H1 (cell line): ENCODE results near the gene SMARCE1. TPM values are rescaled to one million over a fixed set of nuclear protein-coding genes. Genes with fewer than 3 reads are reported as not detected.

Experiments used
- CTCF ChIA-PET: fragments of 300-600 bp; sonication (Branson Sonifier 250); formaldehyde crosslinking; loops from one replicate; lab custom pipeline; 2021; ENCODE audit not compliant: partially characterized antibody; lab: Charles Lee
- POLR2A ChIA-PET: fragments of 300-600 bp; sonication (Branson Sonifier 250); formaldehyde crosslinking; loops from one replicate; lab custom pipeline; 2021; ENCODE audit warnings: inconsistent platforms; ENCODE audit not compliant: partially characterized antibody; lab: Charles Lee
- DNase-seq, 2 experiments: peaks; one replicate each; pipeline versions ENCODE4 v3.0.0 to v3.0.0-alpha.2; 2010 to 2022; ENCODE audit warnings: low spot score in 2 of 2, low read depth in 1 of 2, mixed read lengths in 1 of 2
- FAIRE-seq: peaks from 2 replicates; lab custom pipeline; 2011; peaks lifted over from hg19 to GRCh38; lab: Jason Lieb, UNC
- H2AFZ ChIP-seq: 2 replicates; pipeline ENCODE4 v1.8.1; 2012; ENCODE audit warnings: low read length, inconsistent platforms
- H2AK5ac ChIP-seq: 2 replicates; pipeline ENCODE4 v1.6.1; 2013; ENCODE audit warnings: low read depth, low read length
- H2BK120ac ChIP-seq: replicated peaks from 2 replicates; pipeline ENCODE3; 2013; ENCODE audit warnings: low read depth, low read length, inconsistent platforms
- H2BK12ac ChIP-seq: 2 replicates; pipeline ENCODE4 v1.6.1; 2013; ENCODE audit warnings: low read depth, low read length
- H2BK15ac ChIP-seq: 2 replicates; pipeline ENCODE4 v1.6.1; 2013; ENCODE audit warnings: low read length
- H2BK20ac ChIP-seq: 2 replicates; pipeline ENCODE4 v1.6.1; 2013; ENCODE audit warnings: low read length
- H2BK5ac ChIP-seq: 2 replicates; pipeline ENCODE4 v1.6.1; 2013; ENCODE audit warnings: low read depth, low read length
- H3K14ac ChIP-seq: 2 replicates; pipeline ENCODE4 v1.6.1; 2013; ENCODE audit warnings: inconsistent platforms; ENCODE audit not compliant: insufficient read length
- H3K18ac ChIP-seq: 2 replicates; pipeline ENCODE4 v1.6.1; 2013; ENCODE audit warnings: low read length; ENCODE audit errors: extremely low read depth
- H3K23ac ChIP-seq: 2 replicates; pipeline ENCODE4 v1.6.1; 2013; ENCODE audit warnings: inconsistent platforms; ENCODE audit not compliant: insufficient read length
- H3K23me2 ChIP-seq: 2 replicates; pipeline ENCODE4 v1.6.1; 2013; ENCODE audit warnings: low read depth, low read length
- H3K27ac ChIP-seq: 2 replicates; pipeline ENCODE4 v1.6.1; 2011; ENCODE audit warnings: low read depth, low read length, inconsistent platforms
- H3K27me3 ChIP-seq, 4 experiments: replicated peaks in 1 of 4; 1 replicate in 1 of 4; 2 replicates in 3 of 4; pipeline versions ENCODE4 v1.6.1 to v1.8.1; 2011 to 2013; ENCODE audit warnings: low read length in 3 of 4, mild to moderate bottlenecking in 3 of 4, inconsistent platforms in 2 of 4, mixed read lengths in 2 of 4, moderate library complexity in 1 of 4; ENCODE audit not compliant: control insufficient read depth in 3 of 4, insufficient read depth in 3 of 4; ENCODE audit errors: extremely low read depth in 1 of 4
- H3K36me3 ChIP-seq, 4 experiments: 2 replicates each; pipeline versions ENCODE4 v1.6.1 to v1.8.1; 2011 to 2013; ENCODE audit warnings: mild to moderate bottlenecking in 4 of 4, low read length in 3 of 4, moderate library complexity in 2 of 4, control low read depth in 1 of 4, inconsistent platforms in 1 of 4; ENCODE audit not compliant: insufficient read depth in 4 of 4, control insufficient read depth in 2 of 4
- H3K4ac ChIP-seq: replicated peaks from 2 replicates; pipeline ENCODE3; 2013; ENCODE audit warnings: low read length, low read depth, mixed read lengths, inconsistent platforms; ENCODE audit not compliant: insufficient read length
- H3K4me1 ChIP-seq, 4 experiments: replicated peaks in 1 of 4; 1 replicate in 1 of 4; 2 replicates in 3 of 4; pipeline versions ENCODE4 v1.6.1 to v1.8.1; 2011 to 2013; ENCODE audit warnings: low read length in 3 of 4, inconsistent platforms in 2 of 4, mixed read lengths in 1 of 4; ENCODE audit not compliant: insufficient read depth in 4 of 4, control insufficient read depth in 3 of 4
- H3K4me2 ChIP-seq, 2 experiments: 2 replicates each; pipeline versions ENCODE4 v1.6.1 to v1.8.1; 2011 to 2013; ENCODE audit warnings: low read depth in 2 of 2, low read length in 2 of 2, control low read depth in 1 of 2, inconsistent platforms in 1 of 2, mild to moderate bottlenecking in 1 of 2; ENCODE audit not compliant: insufficient read depth in 1 of 2
- H3K4me3 ChIP-seq, 4 experiments: fragments of 200-600, 300-600 bp in 1 of 4; sonication (generic), shearing (Covaris generic), sonication (Bioruptor Twin) in 1 of 4; 2 replicates each; pipeline versions ENCODE4 v1.5.1 to v1.8.1; 2011 to 2016; ENCODE audit warnings: low read length in 4 of 4, low read depth in 3 of 4, control low read depth in 2 of 4, inconsistent platforms in 2 of 4, mild to moderate bottlenecking in 2 of 4, mixed read lengths in 1 of 4, moderate library complexity in 1 of 4; ENCODE audit not compliant: insufficient read depth in 2 of 4; ENCODE audit errors: extremely low read depth in 1 of 4
- H3K56ac ChIP-seq: replicated peaks from 2 replicates; pipeline ENCODE3; 2013; ENCODE audit warnings: low read depth, mild to moderate bottlenecking, mixed read lengths, low read length, inconsistent platforms; ENCODE audit not compliant: insufficient read length
- H3K79me1 ChIP-seq: 2 replicates; pipeline ENCODE4 v1.6.1; 2013; ENCODE audit warnings: low read depth, low read length, control low read depth
- H3K79me2 ChIP-seq, 2 experiments: 2 replicates each; pipeline versions ENCODE4 v1.6.1 to v1.8.1; 2012 to 2013; ENCODE audit warnings: low read length in 2 of 2, mild to moderate bottlenecking in 2 of 2, inconsistent platforms in 1 of 2; ENCODE audit not compliant: insufficient read depth in 2 of 2, control insufficient read depth in 1 of 2
- H3K9ac ChIP-seq, 4 experiments: replicated peaks in 1 of 4; 1 replicate in 1 of 4; 2 replicates in 3 of 4; pipeline versions ENCODE4 v1.6.1 to v1.8.1; 2011 to 2013; ENCODE audit warnings: low read depth in 3 of 4, low read length in 3 of 4, control low read depth in 2 of 4, mild to moderate bottlenecking in 2 of 4, moderate library complexity in 2 of 4, inconsistent platforms in 1 of 4; ENCODE audit errors: extremely low read depth in 1 of 4
- H3K9me3 ChIP-seq, 2 experiments: 2 replicates each; pipeline versions ENCODE4 v1.6.1 to v1.8.1; 2012 to 2013; ENCODE audit warnings: mild to moderate bottlenecking in 2 of 2, moderate library complexity in 2 of 2, control low read depth in 1 of 2, inconsistent platforms in 1 of 2, low read depth in 1 of 2, low read length in 1 of 2, mixed read lengths in 1 of 2; ENCODE audit not compliant: insufficient read depth in 2 of 2
- H4K20me1 ChIP-seq, 2 experiments: replicated peaks in 1 of 2; 2 replicates each; pipeline versions ENCODE3 to v1.8.1; 2011 to 2013; ENCODE audit warnings: inconsistent platforms in 2 of 2, low read length in 2 of 2, mild to moderate bottlenecking in 1 of 2; ENCODE audit not compliant: insufficient read depth in 2 of 2, control insufficient read depth in 1 of 2
- H4K5ac ChIP-seq: 2 replicates; pipeline ENCODE4 v1.6.1; 2013; ENCODE audit warnings: low read length, low read depth, mixed read lengths, inconsistent platforms; ENCODE audit not compliant: insufficient read length
- H4K8ac ChIP-seq: 2 replicates; pipeline ENCODE4 v1.8.0; 2013; ENCODE audit warnings: mild to moderate bottlenecking, moderate library complexity, low read length, inconsistent platforms; ENCODE audit not compliant: insufficient read depth; ENCODE audit errors: extremely low read depth
- H4K91ac ChIP-seq: replicated peaks from 2 replicates; pipeline ENCODE3; 2013; ENCODE audit warnings: low read length, mixed read lengths, inconsistent platforms; ENCODE audit not compliant: insufficient read length
- ASH2L ChIP-seq: fragments of 200-600, 300-600 bp; sonication (generic); IDR thresholded peaks from one replicate; pipeline ENCODE4 v1.7.1; 2017; ENCODE audit warnings: low read length
- CTBP2 ChIP-seq: IDR thresholded peaks from 2 replicates; pipeline ENCODE4 v1.7.0; 2011; ENCODE audit warnings: borderline replicate concordance, mild to moderate bottlenecking, moderate library complexity, mixed read lengths, low read length; ENCODE audit not compliant: insufficient read depth, insufficient read length
- E2F6 ChIP-seq: IDR thresholded peaks from 2 replicates; pipeline ENCODE4 v1.6.1; 2012; ENCODE audit warnings: inconsistent platforms
- FOSL1 ChIP-seq: IDR thresholded peaks from 2 replicates; pipeline ENCODE4 v1.6.1; 2011; ENCODE audit warnings: mild to moderate bottlenecking, low read depth, low read length, moderate library complexity; ENCODE audit not compliant: insufficient read depth
- KDM1A ChIP-seq: fragments of 200-600, 300-600 bp; sonication (generic); IDR thresholded peaks from 2 replicates; pipeline ENCODE4 v1.7.1; 2016; ENCODE audit warnings: mild to moderate bottlenecking, low read length, borderline replicate concordance
- NANOG ChIP-seq: IDR thresholded peaks from 2 replicates; pipeline ENCODE4 v1.6.1; 2011; ENCODE audit warnings: low read length, low read depth, mild to moderate bottlenecking, inconsistent platforms; ENCODE audit not compliant: insufficient read depth, poor library complexity, severe bottlenecking
- NRF1 ChIP-seq: IDR thresholded peaks from 2 replicates; pipeline ENCODE4 v1.6.1; 2011; ENCODE audit warnings: mild to moderate bottlenecking, low read depth, low read length, improper control_type of control experiment
- WGBS, 2 experiments: shearing (Covaris generic) in 1 of 2; methylation state at CpG; one replicate each; pipeline versions ENCODE4 v1.1.6 to v1.1.7; 2013 to 2015; ENCODE audit warnings: low lambda C conversion rate in 2 of 2, mixed read lengths in 2 of 2, inconsistent platforms in 1 of 2, low coverage in 1 of 2, missing lambda C conversion rate in 1 of 2; ENCODE audit not compliant: insufficient replicate concordance in 2 of 2, insufficient coverage in 1 of 2, insufficient read length in 1 of 2; ENCODE audit errors: extremely low coverage in 1 of 2, missing lambda C conversion rate in 1 of 2; 5-methylcytosine and 5-hydroxymethylcytosine counted together
- polyA plus RNA-seq, 7 experiments: library from polyadenylated mRNA; depleted of rRNA in 3 of 7; stranded (reverse) in 5 of 7; unstranded in 2 of 7; fragments of >200 nt in 5 of 7; fragments of 200-250 nt in 2 of 7; gene quantifications; 1 replicate in 5 of 7; 2 replicates in 1 of 7; 4 replicates in 1 of 7; pipeline versions ENCODE4 v1.2.1 to v1.2.3, GENCODE V29; 2011 to 2013; ENCODE audit warnings: missing spikeins in 2 of 7, mixed read lengths in 2 of 7
- total RNA-seq: library from RNA; stranded (reverse); fragmentation: NEBNext Ultra II Directional; extraction: Animal tissue kit (Norgen Biotek cat#: 25700); gene quantifications from 2 replicates; pipeline ENCODE4 v1.2.1, GENCODE V29; 2021

Gene SMARCE1
- total and polyA plus RNA-seq, 2 of the 8 experiments (the other 6 are each of a cell fraction or from before 2014, with no cell fraction given): 30.7 to 131 TPM

DNA sequence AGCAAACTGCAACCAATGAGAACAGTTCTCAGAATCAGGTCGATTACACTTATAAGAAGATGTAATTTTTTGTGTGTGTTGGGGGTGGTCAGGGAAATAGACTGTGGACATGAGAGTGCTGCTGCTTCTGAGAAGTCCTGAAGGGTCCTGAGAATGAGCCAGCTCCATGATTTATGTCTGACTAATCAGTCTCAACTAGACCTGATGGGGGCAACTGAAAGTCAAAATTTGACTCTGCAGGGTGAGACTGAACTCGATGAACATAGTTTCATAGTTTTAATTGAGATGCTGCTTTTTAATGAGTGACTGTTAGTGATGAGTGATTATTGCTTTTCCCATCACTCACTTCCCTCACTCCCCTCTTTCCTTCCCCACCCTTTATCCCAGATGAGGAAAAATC lies 37.3 kb downstream of the SMARCE1 start:
- Histone ChIP-seq H3K23me2 (no peaks in the 10 kb centered on the region; the same call in 1 of the 2 replicates), H4K20me1 (no peaks in the 10 kb centered on the region), H3K9ac (no peak overlapping the region), H2BK20ac (no peak overlapping the region), H4K5ac (no peak overlapping the region), H2BK120ac (no peak overlapping the region), H2AFZ (no peak overlapping the region), H3K27ac (no peak overlapping the region), H3K36me3 (no peaks in the 10 kb centered on the region), H3K14ac (no peak overlapping the region), H3K79me2 (no peaks in the 10 kb centered on the region), H4K91ac (no peak overlapping the region), H2BK15ac (no peak overlapping the region), H3K56ac (no peak overlapping the region), H3K23ac (no peak overlapping the region), H3K4me3 (no peak overlapping the region), H3K4me2 (no peak overlapping the region), H3K18ac (no peak overlapping the region), H2BK5ac (no peak overlapping the region), H4K8ac (no peak overlapping the region), H2AK5ac (no peak overlapping the region), H3K4me1 (peaks cover 2 to 6% (median 4%) of the 10 kb centered on the region in 4 experiments), H2BK12ac (no peak overlapping the region), H3K4ac (no peak overlapping the region), H3K9me3 (no peaks in the 10 kb centered on the region), H3K27me3 (no peaks in the 10 kb centered on the region), H3K79me1 (no peaks in the 10 kb centered on the region)
- no peak for TF ChIP-seq KDM1A
- TF ChIP-seq CTBP2: no peak
- no peak for TF ChIP-seq NANOG
- TF ChIP-seq ASH2L: no peak
- no peak for TF ChIP-seq E2F6
- TF ChIP-seq FOSL1: no peak
- no peak for TF ChIP-seq NRF1
- POLR2A ChIA-PET: interaction anchor here (0.9 to 1.2 kb wide), 4 partner anchors 16 to 33 kb away, joined by 3 to 4 read pairs (median 3); no protein-coding TSS in a partner anchor
- no peak for DNase-seq
- CTCF ChIA-PET: interaction anchor here (0.6 kb wide), 1 partner anchor 1060 kb away, joined by 3 read pairs; no protein-coding TSS in a partner anchor
- 86% methylated on average over 2 of the region's 2 CpGs; no CpG with 5 or more reads in 1 of the 2 experiments for WGBS, 2 experiments
- FAIRE-seq: no peak
